H9 (cell line): Measurements from ENCODE around the gene DBNL. TPM values are rescaled to one million over a fixed set of nuclear protein-coding genes. Genes with fewer than 3 reads are reported as not detected.

ENCODE experiments used
- DNase-seq: peaks from one replicate; pipeline ENCODE4 v3.0.0-alpha.2; 2017
- H2AFZ ChIP-seq: one replicate; pipeline ENCODE4 v1.6.1; 2013; ENCODE audit warnings: mild to moderate bottlenecking, low read length, control low read depth, moderate library complexity
- H2AK5ac ChIP-seq: 2 replicates; pipeline ENCODE4 v1.6.1; 2013; ENCODE audit warnings: low read length, control low read depth, mixed read lengths; ENCODE audit not compliant: insufficient read length
- H2BK120ac ChIP-seq: one replicate; pipeline ENCODE4 v1.6.1; 2013; ENCODE audit warnings: low read depth, mild to moderate bottlenecking, low read length, control low read depth, inconsistent platforms; ENCODE audit not compliant: poor library complexity, severe bottlenecking
- H2BK12ac ChIP-seq: 2 replicates; pipeline ENCODE4 v1.6.1; 2013; ENCODE audit warnings: low read length, control low read depth, mixed read lengths, low read depth; ENCODE audit not compliant: insufficient read length
- H2BK15ac ChIP-seq: 2 replicates; pipeline ENCODE4 v1.6.1; 2013; ENCODE audit warnings: low read depth, low read length, control low read depth
- H2BK20ac ChIP-seq: one replicate; pipeline ENCODE4 v1.6.1; 2013; ENCODE audit warnings: low read depth, mild to moderate bottlenecking, low read length, control low read depth, inconsistent platforms; ENCODE audit not compliant: poor library complexity, severe bottlenecking
- H2BK5ac ChIP-seq: 2 replicates; pipeline ENCODE4 v1.6.1; 2013; ENCODE audit warnings: low read length, control low read depth, mixed read lengths; ENCODE audit not compliant: insufficient read length
- H3K14ac ChIP-seq: 2 replicates; pipeline ENCODE4 v1.6.1; 2013; ENCODE audit warnings: low read length, control low read depth; ENCODE audit not compliant: insufficient read depth
- H3K18ac ChIP-seq: 2 replicates; pipeline ENCODE4 v1.6.1; 2013; ENCODE audit warnings: low read depth, mild to moderate bottlenecking, mixed read lengths, low read length, control low read depth; ENCODE audit not compliant: insufficient read length
- H3K23ac ChIP-seq: 2 replicates; pipeline ENCODE4 v1.6.1; 2013; ENCODE audit warnings: low read length, control low read depth, mixed read lengths, low read depth; ENCODE audit not compliant: insufficient read length
- H3K23me2 ChIP-seq: 2 replicates; pipeline ENCODE4 v1.6.1; 2013; ENCODE audit warnings: low read depth, mild to moderate bottlenecking, mixed read lengths, low read length, control low read depth; ENCODE audit not compliant: insufficient read length, poor library complexity, severe bottlenecking
- H3K27ac ChIP-seq: 2 replicates; pipeline ENCODE4 v1.5.1; 2013; ENCODE audit warnings: low read length, control low read depth, mixed read lengths, low read depth; ENCODE audit not compliant: insufficient read length
- H3K27me3 ChIP-seq: 2 replicates; pipeline ENCODE4 v1.6.1; 2013; ENCODE audit warnings: low read length, control low read depth, inconsistent platforms; ENCODE audit not compliant: insufficient read depth
- H3K4ac ChIP-seq: 2 replicates; pipeline ENCODE4 v1.6.1; 2013; ENCODE audit warnings: low read depth, mild to moderate bottlenecking, control low read depth, inconsistent platforms, low read length, moderate library complexity
- H3K4me1 ChIP-seq: 2 replicates; pipeline ENCODE4 v1.6.1; 2013; ENCODE audit warnings: low read length, control low read depth, inconsistent platforms; ENCODE audit not compliant: insufficient read depth
- H3K4me2 ChIP-seq: 2 replicates; pipeline ENCODE4 v1.6.1; 2013; ENCODE audit warnings: low read length, control low read depth, mixed read lengths; ENCODE audit not compliant: insufficient read length, insufficient read depth
- H3K56ac ChIP-seq: 2 replicates; pipeline ENCODE4 v1.6.1; 2013; ENCODE audit warnings: low read depth, mild to moderate bottlenecking, mixed read lengths, low read length, control low read depth; ENCODE audit not compliant: insufficient read length
- H3K79me1 ChIP-seq: 2 replicates; pipeline ENCODE4 v1.6.1; 2013; ENCODE audit warnings: low read depth, mild to moderate bottlenecking, moderate library complexity, low read length, control low read depth, inconsistent platforms; ENCODE audit not compliant: insufficient read depth, poor library complexity, severe bottlenecking
- H3K79me2 ChIP-seq: 2 replicates; pipeline ENCODE4 v1.6.1; 2013; ENCODE audit warnings: low read length, control low read depth, inconsistent platforms; ENCODE audit not compliant: insufficient read depth
- H3K9ac ChIP-seq: 2 replicates; pipeline ENCODE4 v1.6.1; 2013; ENCODE audit warnings: low read length, control low read depth, mixed read lengths; ENCODE audit not compliant: insufficient read length; ENCODE audit errors: extremely low read depth
- H3K9me3 ChIP-seq: one replicate; pipeline ENCODE4 v1.6.1; 2013; ENCODE audit warnings: low read depth, low read length, inconsistent platforms; ENCODE audit not compliant: control insufficient read depth
- H3T11ph ChIP-seq: one replicate; pipeline ENCODE4 v1.6.1; 2013; ENCODE audit warnings: mild to moderate bottlenecking, low read length, control low read depth, inconsistent platforms
- H4K20me1 ChIP-seq: one replicate; pipeline ENCODE4 v1.6.1; 2013; ENCODE audit not compliant: control insufficient read depth, insufficient read length, insufficient read depth
- H4K5ac ChIP-seq: 2 replicates; pipeline ENCODE4 v1.6.1; 2013; ENCODE audit warnings: low read depth, mild to moderate bottlenecking, mixed read lengths, low read length, control low read depth; ENCODE audit not compliant: insufficient read length
- H4K8ac ChIP-seq: replicated peaks from 2 replicates; pipeline ENCODE4 v1.6.1; 2013; ENCODE audit warnings: low read length, control low read depth, mixed read lengths, low read depth; ENCODE audit not compliant: insufficient read length
- H4K91ac ChIP-seq: 2 replicates; pipeline ENCODE4 v1.6.1; 2013; ENCODE audit warnings: low read depth, mild to moderate bottlenecking, moderate library complexity, mixed read lengths, low read length, control low read depth; ENCODE audit not compliant: insufficient read length
- H3K27ac Mint-ChIP-seq, 3 experiments: 2 replicates in 2 of 3; 3 replicates in 1 of 3; pipeline ENCODE4 v1.8.0; 2020 to 2021; ENCODE audit warnings: mixed read lengths in 3 of 3, mild to moderate bottlenecking in 1 of 3, moderate library complexity in 1 of 3
- H3K27me3 Mint-ChIP-seq: 2 replicates; pipeline ENCODE4 v1.8.0; 2021; ENCODE audit warnings: low read depth, mild to moderate bottlenecking, moderate library complexity, mixed read lengths
- H3K36me3 Mint-ChIP-seq, 3 experiments: 2 replicates in 2 of 3; 3 replicates in 1 of 3; pipeline ENCODE4 v1.8.0; 2020 to 2021; ENCODE audit warnings: low read depth in 3 of 3, mixed read lengths in 3 of 3; ENCODE audit not compliant: insufficient read depth in 1 of 3
- H3K4me1 Mint-ChIP-seq, 2 experiments: 2 replicates each; pipeline ENCODE4 v1.8.0; 2020; ENCODE audit warnings: mixed read lengths in 2 of 2
- H3K4me3 Mint-ChIP-seq, 2 experiments: 2 replicates in 1 of 2; 3 replicates in 1 of 2; pipeline ENCODE4 v1.8.0; 2020 to 2021; ENCODE audit warnings: mild to moderate bottlenecking in 2 of 2, mixed read lengths in 2 of 2, moderate library complexity in 1 of 2
- H3K9me3 Mint-ChIP-seq, 2 experiments: 2 replicates in 1 of 2; 3 replicates in 1 of 2; pipeline ENCODE4 v1.8.0; 2020; ENCODE audit warnings: mild to moderate bottlenecking in 2 of 2, mixed read lengths in 2 of 2, moderate library complexity in 1 of 2
- WGBS: extraction: QIAGEN DNeasy Blood & Tissue Kit; methylation state at CpG from one replicate; pipeline ENCODE4 v1.1.7; 2013; ENCODE audit warnings: missing lambda C conversion rate, low lambda C conversion rate, mixed read lengths; ENCODE audit not compliant: insufficient read length; ENCODE audit errors: extremely low coverage; 5-methylcytosine and 5-hydroxymethylcytosine counted together
- total RNA-seq: library from RNA; stranded (reverse); gene quantifications from 2 replicates; pipeline ENCODE4 v1.2.1, GENCODE V29; 2021
- TF ChIP-seq, protein P1 (sequence below): fragments of 200-600 bp; sonication (generic); conservative IDR thresholded peaks from 3 replicates; pipeline ENCODE4 v1.8.0; 2021; ENCODE audit warnings: antibody characterized with exemption, mild to moderate bottlenecking

The DBNL gene
- total RNA-seq, 1 experiment from 2014 or later = 51.3 TPM

DNA sequence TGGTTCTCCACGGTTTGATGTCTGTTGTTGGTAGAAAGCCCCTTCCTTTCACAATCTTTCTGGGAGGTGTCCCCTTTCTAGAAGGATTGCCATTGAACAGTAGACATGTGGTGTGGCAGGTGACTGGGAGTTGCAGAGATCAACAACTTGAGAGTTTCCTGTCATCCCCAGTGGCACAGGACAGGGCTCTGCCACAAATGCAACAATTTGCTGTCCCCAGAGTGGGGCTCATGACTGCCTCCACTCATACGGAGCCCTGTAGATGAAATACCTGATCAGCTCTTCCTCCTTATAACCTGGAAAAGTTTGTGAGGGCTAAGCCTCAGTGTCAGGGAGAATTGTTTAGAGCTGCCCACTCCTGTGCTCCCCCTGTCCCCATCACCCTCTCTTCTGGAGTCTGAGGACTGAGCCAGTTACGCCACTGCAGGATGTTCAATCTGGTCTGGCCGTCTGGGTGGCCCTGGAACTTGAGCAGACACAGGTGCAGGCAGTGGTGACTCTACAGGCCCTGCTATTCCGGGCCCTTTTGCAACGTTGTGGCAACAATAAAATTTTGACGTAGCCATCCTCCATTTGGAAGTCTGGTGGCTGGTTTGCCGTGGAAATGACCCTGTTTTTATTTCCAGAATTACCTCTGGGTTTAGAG lies 6.5 kb downstream of the DBNL start:
- Histone ChIP-seq H4K8ac (no peak overlapping the region), H4K20me1 (no peaks in the 10 kb centered on the region), H2AK5ac (no peak overlapping the region), H3K14ac (no peak overlapping the region), H2BK12ac (no peak overlapping the region), H3K23ac (no peak overlapping the region), H3K23me2 (no peaks in the 10 kb centered on the region), H3K9me3 (no peaks in the 10 kb centered on the region), H3K18ac (no peak overlapping the region), H3K79me2 (peaks cover 2% of the 10 kb centered on the region; the same call in 1 of the 2 replicates), H3K9ac (no peak overlapping the region), H3K27me3 (no peaks in the 10 kb centered on the region), H3K79me1 (no peaks in the 10 kb centered on the region), H3K4me1 (no peaks in the 10 kb centered on the region), H3K27ac (no peak overlapping the region), H4K5ac (no peak overlapping the region), H2AFZ (no peak overlapping the region), H2BK20ac (no peak overlapping the region), H3K4me2 (no peak overlapping the region), H3K56ac (no peak overlapping the region), H2BK120ac (no peak overlapping the region), H4K91ac (no peak overlapping the region), H3T11ph (no peak overlapping the region), H3K4ac (no peak overlapping the region), H2BK5ac (no peak overlapping the region), H2BK15ac (no peak overlapping the region)
- Mint-ChIP-seq H3K36me3 (peaks cover 9 to 48% (median 43%) of the 10 kb centered on the region in 3 experiments; a peak in 6 of 7 replicates), H3K27me3 (no peaks in the 10 kb centered on the region), H3K4me1 (peaks cover 0 to 2% of the 10 kb centered on the region in 2 experiments; a peak in 2 of 4 replicates), H3K4me3 (no peak overlapping the region), H3K9me3 (no peaks in the 10 kb centered on the region), H3K27ac (peak overlapping the region in 1 of 3 experiments; percentile 53; a peak in 2 of 7 replicates)
- no CpG with 5 or more reads among the region's 8 CpGs for WGBS
- TF ChIP-seq, protein P1, sequence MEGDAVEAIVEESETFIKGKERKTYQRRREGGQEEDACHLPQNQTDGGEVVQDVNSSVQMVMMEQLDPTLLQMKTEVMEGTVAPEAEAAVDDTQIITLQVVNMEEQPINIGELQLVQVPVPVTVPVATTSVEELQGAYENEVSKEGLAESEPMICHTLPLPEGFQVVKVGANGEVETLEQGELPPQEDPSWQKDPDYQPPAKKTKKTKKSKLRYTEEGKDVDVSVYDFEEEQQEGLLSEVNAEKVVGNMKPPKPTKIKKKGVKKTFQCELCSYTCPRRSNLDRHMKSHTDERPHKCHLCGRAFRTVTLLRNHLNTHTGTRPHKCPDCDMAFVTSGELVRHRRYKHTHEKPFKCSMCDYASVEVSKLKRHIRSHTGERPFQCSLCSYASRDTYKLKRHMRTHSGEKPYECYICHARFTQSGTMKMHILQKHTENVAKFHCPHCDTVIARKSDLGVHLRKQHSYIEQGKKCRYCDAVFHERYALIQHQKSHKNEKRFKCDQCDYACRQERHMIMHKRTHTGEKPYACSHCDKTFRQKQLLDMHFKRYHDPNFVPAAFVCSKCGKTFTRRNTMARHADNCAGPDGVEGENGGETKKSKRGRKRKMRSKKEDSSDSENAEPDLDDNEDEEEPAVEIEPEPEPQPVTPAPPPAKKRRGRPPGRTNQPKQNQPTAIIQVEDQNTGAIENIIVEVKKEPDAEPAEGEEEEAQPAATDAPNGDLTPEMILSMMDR = no peak
- DNase-seq = peak; percentile 8
